GM23338 (cell line): ENCODE results near the gene MIEN1.

Experiments
- CTCF ChIP-seq, 2 experiments: fragments of 200-600 bp in 1 of 2; sonication (generic) in 1 of 2; conservative IDR thresholded peaks; 2 replicates each; pipeline versions ENCODE4 v1.5.1 to v1.6.1; 2016 to 2017; ENCODE audit warnings: antibody characterized with exemption in 2 of 2, low read depth in 2 of 2, mild to moderate bottlenecking in 2 of 2, moderate library complexity in 1 of 2
- EZH2 ChIP-seq: fragments of 200-600 bp; sonication (generic); IDR thresholded peaks from one replicate; pipeline ENCODE4 v1.8.0; 2017; ENCODE audit warnings: antibody characterized with exemption, mild to moderate bottlenecking, low read depth; ENCODE audit not compliant: unreplicated experiment
- NANOG ChIP-seq: IDR thresholded peaks from 2 replicates; pipeline ENCODE4 v1.6.1; 2016; ENCODE audit warnings: antibody characterized with exemption, borderline replicate concordance
- POLR2AphosphoS5 ChIP-seq: IDR thresholded peaks from 2 replicates; pipeline ENCODE4 v1.6.1; 2016; ENCODE audit warnings: antibody characterized with exemption, low read depth
- REST ChIP-seq: IDR thresholded peaks from one replicate; pipeline ENCODE4 v1.6.1; 2018; ENCODE audit warnings: antibody characterized with exemption; ENCODE audit not compliant: unreplicated experiment
- ZNF114 ChIP-seq: fragments of 250-450 bp; sonication (Bioruptor Pico); IDR thresholded peaks from 2 replicates; pipeline ENCODE4 v1.5.0; 2020; ENCODE audit warnings: mild to moderate bottlenecking, moderate library complexity

- TF ChIP-seq CTCF (conservative IDR thresholded peaks at IDR 0.05; ENCODE audit: low read depth in 2 of 2), result no peak
- TF ChIP-seq REST, result no peak
- TF ChIP-seq ZNF114 (CRISPR knock-in tag), result no peak
- TF ChIP-seq POLR2AphosphoS5, result no peak
- no peak for TF ChIP-seq EZH2
- TF ChIP-seq NANOG, result no peak
Measured at GRCh38 chr17:39759204-39759603, 28.9 kb upstream of the MIEN1 start.
